Measurements from ENCODE around the gene SLCO2B1.

DNA sequence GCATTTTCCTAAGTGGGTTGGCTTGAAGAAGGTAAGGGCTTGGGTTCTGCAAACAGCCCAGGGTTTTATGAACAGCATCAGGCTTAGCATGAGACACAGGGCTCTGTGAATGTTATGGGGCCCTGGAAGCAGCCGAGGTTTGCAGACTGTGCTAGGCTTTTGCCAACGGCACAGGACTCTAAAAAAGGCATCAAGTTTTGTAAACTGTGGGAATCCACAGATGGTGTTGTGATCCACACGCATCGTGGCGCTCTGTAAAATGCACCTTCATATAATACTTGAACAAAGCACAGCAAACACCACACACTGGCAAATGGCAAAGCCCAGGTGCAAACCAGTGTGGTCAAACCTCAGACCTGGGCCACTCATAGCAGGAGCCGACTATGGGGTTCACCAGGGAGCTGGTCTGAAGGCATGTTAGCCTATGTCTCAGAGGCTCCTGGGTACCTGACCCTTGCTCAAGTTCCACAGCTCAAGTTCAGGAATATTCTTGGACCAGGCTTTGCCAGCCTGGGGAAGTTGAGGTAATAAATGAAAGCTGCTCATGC is 2.4 kb upstream of the SLCO2B1 start:
- TF ChIP-seq POLR2A (IDR thresholded peaks at IDR 0.05), result no peak
- TF ChIP-seq, protein P1, sequence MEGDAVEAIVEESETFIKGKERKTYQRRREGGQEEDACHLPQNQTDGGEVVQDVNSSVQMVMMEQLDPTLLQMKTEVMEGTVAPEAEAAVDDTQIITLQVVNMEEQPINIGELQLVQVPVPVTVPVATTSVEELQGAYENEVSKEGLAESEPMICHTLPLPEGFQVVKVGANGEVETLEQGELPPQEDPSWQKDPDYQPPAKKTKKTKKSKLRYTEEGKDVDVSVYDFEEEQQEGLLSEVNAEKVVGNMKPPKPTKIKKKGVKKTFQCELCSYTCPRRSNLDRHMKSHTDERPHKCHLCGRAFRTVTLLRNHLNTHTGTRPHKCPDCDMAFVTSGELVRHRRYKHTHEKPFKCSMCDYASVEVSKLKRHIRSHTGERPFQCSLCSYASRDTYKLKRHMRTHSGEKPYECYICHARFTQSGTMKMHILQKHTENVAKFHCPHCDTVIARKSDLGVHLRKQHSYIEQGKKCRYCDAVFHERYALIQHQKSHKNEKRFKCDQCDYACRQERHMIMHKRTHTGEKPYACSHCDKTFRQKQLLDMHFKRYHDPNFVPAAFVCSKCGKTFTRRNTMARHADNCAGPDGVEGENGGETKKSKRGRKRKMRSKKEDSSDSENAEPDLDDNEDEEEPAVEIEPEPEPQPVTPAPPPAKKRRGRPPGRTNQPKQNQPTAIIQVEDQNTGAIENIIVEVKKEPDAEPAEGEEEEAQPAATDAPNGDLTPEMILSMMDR (IDR thresholded peaks at IDR 0.05), result no peak
